GM18867 (cell line): ENCODE measurements around the gene RCN2.
"Not testable (repeated sequence)": the region's sequence is repeated elsewhere in the genome, so short reads cannot be mapped to it uniquely, and the experiment has no call there.

Source experiments
- ATAC-seq: cut with Tn5 transposase; IDR thresholded peaks from one replicate; pipeline ENCODE4 v1.9.1; 2021; ENCODE audit warnings: mild to moderate bottlenecking, moderate library complexity; ENCODE audit not compliant: unreplicated experiment

RCN2 gene, protein sequence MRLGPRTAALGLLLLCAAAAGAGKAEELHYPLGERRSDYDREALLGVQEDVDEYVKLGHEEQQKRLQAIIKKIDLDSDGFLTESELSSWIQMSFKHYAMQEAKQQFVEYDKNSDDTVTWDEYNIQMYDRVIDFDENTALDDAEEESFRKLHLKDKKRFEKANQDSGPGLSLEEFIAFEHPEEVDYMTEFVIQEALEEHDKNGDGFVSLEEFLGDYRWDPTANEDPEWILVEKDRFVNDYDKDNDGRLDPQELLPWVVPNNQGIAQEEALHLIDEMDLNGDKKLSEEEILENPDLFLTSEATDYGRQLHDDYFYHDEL

DNA sequence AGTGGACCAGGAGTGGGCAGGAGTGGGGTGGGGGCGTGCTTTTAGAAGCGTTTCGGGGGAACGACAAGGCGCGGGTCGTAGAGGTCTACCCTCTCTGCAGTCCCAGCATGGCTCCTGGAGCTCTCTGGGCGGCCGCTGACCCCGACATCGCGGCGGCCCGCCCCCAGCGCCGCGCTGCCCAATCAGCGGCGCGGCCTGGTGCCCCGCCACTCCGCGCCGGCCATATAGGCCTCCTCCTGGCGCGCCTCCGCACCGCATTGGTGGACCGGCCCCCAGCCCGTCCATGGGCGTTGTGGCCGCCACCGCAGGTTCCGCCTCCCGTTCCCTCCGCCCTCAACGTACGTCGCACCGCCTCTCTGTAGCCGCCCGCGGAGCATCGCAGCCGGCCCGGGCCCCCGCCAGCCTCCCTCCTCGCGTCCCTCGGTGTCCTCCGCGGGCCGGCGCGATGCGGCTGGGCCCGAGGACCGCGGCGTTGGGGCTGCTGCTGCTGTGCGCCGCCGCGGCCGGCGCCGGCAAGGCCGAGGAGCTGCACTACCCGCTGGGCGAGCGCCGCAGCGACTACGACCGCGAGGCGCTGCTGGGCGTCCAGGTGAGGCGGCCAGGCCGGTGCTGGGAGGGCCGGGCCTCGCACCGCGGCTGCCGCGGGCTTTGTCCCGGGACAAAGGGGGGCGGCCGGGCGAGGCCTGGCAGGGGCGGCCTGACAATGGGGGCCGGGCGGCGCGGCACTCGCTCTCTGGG, at the start of gene RCN2:
RCN2 (plus strand) TSS at position 353 of the 738 bp plus-strand sequence; CDS start at position 446, 93 bp downstream.
- peak; percentile 97 for ATAC-seq

DNA sequence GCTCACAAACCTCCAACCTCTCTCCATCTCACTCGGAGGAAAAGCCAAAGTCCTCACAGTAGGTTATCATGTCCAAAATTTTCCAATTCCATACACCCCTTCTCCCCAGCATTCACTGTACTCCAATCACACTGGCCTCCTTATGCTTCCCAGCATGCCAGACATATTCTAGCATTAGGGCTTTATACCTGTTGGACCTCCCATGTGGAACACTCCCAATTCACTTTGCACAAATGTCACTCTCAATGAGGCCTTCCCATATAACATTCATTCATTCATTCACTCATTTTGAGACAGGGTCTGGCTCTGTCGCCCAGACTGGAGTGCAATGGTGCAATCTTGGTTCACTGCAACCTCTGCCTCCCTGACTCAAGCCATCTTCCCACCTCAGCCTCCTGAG, 46.3 kb upstream of the RCN2 start:
- no peak for ATAC-seq

DNA sequence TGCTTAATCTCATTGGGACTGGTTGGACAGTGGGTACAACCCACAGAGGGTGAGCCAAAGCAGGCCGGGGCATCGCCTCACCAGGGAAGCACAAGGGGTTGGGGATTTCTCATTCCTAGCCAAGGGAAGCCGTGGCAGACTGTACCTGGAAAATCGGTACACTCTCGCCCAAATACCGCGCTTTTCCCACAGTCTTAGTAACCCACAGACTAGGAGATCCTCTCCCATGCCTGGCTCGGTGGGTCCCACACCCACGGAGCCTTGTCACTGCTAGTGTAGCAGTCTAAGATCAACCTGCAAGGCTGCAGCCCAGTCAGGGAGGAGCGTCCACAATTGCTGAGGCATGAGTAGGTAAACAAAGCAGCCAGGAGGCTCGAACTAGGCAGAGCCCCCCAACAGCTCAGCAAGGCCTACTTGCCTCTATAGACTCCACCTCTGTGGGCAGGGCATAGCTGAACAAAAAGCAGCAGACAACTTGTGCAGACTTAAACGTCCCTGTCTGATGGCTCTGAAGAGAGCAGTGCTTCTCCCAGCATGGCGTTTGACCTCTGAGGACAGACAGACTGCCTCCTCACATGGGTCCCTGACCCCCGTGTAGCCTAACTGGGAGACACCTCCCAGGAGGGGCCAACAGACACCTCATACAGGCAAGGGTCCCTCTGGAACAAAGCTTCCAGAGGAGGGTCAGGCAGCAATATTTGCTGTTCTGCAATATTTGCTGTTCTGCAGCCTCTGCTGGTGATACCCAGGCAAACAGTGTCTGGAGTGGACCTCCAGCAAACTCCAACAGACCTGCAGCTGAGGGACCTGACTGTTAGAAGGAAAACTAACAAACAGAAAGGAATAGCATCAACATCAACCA, 44.0 kb upstream of the RCN2 start:
- not testable (repeated sequence) for ATAC-seq

DNA sequence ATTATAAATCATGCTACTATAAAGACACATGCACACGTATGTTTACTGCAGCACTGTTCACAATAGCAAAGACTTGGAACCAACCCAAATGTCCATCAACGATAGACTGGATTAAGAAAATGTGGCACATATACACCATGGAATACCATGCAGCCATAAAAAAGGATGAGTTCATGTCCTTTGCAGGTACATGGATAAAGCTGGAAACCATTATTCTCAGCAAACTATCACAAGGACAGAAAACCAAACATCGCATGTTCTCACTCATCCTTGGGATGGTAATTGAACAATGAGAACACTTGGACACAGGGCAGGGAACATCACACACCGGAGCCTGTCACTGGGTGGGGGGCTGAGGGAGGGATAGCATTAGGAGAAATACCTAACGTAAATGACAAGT, 38.7 kb upstream of the RCN2 start:
- ATAC-seq, result not testable (repeated sequence)

DNA sequence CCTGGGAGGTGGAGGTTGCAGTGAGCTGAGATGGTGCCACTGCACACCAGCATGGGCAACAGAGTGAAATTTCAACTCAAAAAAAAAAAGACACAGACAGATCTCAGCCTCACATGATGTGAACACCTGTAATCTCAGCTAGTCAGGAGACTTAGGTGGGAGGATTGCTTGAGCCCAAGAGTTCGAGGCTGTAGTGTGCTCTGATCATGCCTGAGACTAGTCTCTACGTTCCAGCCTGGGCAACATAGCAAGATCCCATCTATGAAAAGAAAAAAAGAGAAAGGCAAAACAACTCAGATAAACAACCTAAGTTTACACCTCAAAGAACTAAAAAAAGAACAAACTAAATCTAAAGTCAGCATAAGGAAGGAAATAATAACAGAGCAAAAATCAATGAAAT, 37.4 kb upstream of the RCN2 start:
- no peak for ATAC-seq

DNA sequence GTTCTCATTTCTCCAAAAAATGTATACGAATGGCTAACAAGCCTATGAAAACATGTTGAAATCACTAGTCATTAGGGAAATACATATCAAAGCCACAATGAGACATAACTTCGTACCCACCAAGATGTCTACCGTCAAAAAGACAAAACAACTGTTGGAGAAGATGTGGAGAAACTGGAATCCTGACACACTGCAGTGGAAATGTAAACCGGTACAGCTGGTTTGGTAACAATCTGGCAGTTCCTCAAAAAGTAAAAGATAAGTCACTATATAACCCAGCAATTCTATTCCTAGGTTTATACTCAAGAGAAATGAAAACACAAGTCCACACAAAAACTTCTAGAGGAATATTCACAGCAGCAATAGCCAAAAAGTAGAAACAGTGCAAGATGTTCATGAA, 33.4 kb upstream of the RCN2 start:
- ATAC-seq, result no peak

DNA sequence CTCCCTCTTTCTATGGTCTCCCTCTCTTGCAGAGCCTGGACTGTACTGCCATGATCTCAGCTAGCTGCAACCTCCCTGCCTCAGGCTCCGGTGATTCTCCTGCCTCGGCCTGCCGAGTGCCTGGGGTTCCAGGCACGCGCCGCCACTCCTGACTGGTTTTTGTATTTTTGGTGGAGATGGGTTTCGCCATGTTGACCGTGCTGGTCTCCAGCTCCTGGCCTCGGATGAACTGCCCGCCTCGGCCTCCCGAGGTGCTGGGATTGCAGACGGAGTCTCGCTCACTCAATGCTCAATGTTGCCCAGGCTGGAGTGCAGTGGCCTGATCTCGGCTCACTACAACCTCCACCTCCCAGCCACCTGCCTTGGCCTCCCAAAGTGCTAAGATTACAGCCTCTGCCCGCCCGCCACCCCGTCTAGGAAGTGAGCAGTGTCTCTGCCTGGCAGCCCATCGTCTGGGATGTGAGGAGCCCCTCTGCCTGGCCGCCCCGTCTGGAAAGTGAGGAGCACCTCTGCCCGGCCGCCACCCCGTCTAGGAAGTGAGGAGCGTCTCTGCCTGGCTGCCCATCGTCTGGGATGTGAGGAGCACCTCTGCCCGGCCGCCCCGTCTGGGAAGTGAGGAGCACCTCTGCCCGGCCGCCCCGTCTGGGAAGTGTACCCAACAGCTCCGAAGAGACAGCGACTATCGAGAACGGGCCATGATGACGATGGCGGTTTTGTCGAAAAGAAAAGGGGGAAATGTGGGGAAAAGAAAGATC, 32.2 kb upstream of the RCN2 start:
- not testable (repeated sequence) for ATAC-seq

DNA sequence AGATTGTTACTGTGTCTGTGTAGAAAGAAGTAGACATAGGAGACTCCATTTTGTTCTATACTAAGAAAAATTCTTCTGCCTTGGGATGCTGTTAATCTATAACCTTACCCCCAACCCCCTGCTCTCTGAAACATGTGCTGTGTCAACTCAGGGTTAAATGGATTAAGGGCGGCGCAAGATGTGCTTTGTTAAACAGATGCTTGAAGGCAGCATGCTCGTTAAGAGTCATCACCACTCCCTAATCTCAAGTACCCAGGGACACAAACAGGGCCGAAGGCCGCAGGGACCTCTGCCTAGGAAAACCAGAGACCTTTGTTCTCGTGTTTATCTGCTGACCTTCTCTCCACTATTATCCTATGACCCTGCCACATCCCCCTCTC, 31.6 kb upstream of the RCN2 start:
- ATAC-seq, result not testable (repeated sequence)

DNA sequence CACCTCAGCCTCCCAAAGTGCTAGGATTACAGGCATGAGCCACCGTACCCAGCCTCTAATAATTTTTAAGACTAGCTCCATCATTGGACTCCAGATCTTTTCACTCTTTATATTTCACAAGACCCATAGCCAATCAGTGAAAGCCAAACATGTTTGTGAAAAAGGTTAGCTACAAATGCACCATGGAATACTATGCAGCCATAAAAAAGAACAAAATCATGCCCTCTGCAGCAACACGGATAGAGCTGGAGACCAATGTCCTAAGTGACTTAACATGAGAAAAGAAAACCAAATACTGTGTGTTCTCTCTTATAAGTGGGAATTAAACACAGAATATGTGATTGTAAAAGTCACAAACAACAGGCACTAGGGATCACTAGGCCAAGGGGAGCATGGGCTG, 29.6 kb upstream of the RCN2 start:
- ATAC-seq, result no peak

DNA sequence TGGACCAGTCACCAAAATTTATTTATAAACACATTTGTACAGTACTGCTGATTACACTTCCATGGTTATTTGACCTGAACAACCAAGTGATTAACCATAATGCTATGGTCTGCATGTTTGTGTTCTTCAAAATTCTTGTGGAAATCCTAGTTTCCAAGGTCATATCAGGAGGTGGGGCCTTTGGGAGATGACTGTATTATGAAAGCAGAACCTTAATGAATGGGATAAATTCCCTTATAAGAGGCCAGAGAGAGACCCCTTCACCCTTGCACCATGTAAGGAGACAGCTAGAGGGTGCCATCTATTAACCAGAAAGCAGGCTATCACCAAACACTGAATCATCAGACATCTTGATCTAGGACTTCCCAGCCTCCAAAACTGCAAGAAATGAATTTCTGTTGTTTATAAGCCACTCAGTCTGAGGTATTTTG, 28.3 kb upstream of the RCN2 start:
- ATAC-seq, result no peak

DNA sequence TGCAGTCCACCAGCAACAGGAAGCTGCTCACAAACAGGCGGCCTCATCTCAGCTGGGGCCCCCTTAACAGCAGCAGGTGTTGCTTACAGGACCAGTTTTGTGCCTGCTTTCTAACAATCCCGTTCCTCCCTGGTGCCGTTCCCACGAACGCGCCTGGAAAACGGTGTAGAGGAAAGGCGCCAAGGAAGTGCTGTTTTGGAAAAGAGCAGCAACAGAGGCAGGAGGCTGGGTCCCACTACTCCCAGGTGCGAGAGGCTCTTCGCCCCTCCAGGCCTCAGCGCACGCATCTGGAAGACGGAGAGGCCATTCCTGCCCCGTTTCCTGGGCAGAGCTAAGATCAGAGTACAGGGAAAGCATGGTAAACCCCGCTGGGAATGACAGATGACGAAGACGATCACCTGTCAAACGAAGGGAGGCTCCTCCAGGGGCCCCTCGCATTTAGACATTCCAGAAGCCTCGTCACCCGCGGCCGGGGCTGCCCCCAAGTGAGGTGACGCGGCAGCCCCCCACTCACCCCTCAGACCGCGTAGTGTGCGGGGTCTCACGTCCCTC, 27.0 kb upstream of the RCN2 start:
- ATAC-seq, result no peak

DNA sequence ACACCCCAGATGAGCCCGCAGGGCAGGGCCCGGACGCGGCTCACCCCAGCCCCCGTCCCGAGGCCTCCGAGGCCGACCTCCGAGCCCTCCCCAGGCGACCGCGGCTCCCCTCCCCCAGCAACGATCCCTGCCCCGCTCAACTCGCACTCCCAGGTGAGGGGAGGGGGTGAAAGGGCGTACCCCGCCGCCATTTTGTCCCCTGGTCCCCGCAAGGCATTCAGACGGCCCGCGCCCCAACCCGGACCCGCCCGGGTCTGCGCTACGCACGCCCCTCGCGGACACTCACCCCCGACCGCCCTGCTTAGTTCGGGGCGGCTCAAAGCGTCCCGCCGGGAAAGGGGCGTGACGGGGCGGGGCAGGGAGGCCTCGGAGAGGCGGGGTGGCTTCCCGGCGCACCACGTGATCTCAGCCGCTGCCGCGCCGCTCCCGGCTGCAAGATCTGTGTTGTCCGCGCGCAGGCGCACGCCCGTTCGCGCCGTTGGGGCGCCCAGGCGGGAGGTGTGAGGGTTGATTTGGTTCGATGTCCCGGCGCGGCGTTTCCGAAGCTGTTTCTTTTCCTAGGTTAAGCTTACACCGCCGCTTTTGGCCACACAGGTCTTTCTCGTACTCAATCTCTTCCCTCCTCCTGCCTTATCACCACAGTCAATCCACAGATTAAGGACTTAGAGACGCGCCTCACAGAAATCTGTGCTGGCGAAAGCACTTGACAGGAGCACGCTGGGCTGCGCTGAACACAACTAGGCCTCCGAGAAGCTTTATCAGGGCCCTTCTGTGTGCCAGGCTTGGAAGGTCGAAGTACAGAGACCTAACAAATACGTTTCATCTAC, 26.3 kb upstream of the RCN2 start, which contains the start of gene SCAPER:
SCAPER (minus strand) TSS at position 328 of the 827 bp plus-strand sequence. CDS start 21,523 bp downstream, outside the sequence.
- peak; percentile 86 for ATAC-seq

DNA sequence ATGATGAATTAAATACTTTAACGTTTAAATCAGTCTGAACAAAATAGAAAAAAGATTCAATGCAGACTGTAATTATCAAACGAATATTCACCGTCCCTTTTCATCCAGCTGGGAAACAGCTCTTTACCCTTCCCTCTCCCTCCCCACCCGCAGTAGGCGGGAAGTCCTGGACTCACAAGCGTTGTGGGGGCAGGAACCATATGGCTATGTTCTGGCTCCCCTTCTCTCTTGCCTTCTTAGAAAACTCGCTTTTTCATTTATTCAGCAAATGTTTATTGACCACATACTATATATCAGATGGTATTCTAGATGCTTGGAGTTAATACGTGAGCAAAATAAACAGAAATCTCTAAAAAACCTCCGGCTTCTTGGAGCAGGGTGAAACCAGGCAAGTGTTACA, 25.7 kb upstream of the RCN2 start:
- no peak for ATAC-seq

DNA sequence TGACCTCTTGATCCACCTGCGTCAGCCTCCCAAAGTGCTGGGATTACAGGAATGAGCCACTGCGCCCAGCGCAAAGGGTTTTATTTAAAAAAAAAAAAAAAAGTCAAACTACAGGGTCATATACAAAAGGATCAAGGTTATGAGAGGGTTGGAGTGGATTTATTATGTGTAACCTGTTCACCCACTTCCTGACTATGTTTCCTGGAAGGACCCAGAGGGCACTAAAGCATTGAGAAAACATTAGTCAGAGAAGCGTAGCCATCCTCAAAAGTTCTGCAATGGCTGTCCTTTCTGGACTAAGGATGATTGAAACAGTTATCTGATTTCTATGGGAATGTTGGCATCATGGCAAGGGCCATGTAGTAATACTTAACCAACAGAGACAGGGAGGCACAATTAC, 19.1 kb upstream of the RCN2 start:
- no peak for ATAC-seq

DNA sequence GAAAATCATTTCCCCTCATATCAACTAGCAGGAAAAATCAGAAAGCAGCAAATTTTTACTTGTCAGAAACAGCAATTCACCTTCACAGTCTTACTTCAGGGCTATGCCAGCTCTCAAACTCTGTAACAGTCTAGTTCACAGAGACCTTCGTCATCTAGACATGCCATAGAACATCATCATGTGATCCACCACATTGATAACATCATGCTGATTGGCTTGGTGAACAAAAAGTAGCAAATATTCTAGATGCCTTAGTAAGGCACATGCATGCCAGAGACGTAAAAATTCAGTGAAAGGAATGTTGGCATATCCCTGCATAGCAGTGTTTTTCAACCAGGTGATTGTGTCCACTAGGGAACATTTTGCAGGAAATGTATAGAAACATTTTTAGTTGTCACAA, 17.8 kb upstream of the RCN2 start:
- no peak for ATAC-seq

DNA sequence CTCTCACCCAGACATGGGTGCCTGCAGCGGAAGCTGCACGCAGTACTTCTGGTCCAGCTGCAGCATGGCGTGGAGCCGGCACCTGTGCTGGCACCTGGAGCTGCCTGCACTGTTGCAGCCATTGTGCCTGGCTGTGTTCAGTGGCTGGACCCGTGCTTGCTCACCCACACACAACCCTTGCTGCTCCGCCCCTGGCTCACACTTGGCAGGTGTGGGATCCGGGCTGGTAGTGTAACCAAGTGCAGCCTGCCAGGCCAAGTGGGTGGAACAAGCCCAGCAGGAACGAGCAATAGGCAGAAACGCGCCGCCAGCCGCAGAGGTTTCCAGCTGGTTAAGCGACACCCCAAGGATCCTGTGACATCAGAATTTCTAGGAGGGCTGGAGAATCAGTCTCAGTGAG, 15.2 kb upstream of the RCN2 start:
- no peak for ATAC-seq

DNA sequence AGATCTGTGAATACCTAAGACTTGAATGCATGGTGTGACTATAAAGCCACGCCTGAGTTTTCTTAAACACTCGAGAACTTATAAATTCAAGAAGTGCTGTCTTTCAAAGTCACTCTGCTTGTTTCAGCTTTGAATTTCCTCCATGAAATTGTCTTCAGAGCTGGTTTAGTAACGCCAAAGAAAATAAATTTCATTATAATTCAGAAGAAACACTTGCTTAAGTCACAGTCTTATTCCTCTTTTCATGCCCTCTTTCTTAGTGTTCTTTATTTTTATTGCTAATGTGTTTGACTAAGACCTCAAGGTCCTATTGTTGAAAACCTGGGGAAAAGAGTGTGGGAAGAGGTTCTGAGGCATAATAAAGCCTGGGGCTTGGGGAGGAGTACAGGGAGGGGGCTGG, 3.3 kb upstream of the RCN2 start:
- ATAC-seq, result no peak

DNA sequence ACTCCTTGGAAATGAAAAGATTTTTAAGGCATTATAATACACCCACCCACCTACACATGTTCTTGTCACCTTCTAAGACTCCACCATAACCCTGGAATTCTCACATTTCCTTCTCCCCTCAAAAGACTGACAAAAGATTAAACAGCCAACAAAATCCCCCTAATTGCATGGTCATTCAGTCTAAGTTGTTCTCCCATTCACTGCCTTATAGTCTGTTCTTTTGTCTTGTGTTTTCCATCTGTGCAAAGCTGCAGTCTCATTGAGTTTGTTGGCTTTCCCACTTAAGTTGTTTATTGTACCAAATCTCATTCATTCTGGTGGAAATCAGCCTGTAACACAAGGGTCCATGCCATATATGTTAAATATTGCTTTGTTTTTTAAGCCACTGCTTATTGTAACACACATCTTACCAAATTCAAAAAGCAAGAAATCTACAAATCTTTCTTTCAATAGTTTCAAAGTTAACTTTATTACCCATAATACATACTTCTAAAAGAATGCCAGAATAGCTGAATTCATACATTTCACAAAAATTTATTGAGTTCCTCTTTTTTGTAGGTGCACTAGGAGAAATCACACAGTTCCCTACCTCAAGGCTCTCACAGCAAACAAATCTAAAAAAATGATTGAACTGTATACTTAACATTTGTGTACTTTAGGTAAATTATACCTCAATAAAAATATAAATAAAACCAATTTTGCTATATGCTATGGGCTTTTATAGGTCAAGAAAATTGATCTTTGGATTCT, 2.4 kb upstream of the RCN2 start:
- no peak for ATAC-seq
